C1 segment of cervical spinal cord (tissue), 14 donors: ENCODE data around the gene MCU.
"Not testable (repeated sequence)": the region's sequence is repeated elsewhere in the genome, so short reads cannot be mapped to it uniquely, and the experiment has no call there.

Experiments used
- DNase-seq, 14 donors: peaks; one replicate each; lab custom pipeline; 2025; lab: John Stamatoyannopoulos, UW

The MCU gene

GRCh38 chr10:72686430-72686829 is 5.5 kb upstream of the MCU start:
- not testable (repeated sequence) for DNase-seq

DNA sequence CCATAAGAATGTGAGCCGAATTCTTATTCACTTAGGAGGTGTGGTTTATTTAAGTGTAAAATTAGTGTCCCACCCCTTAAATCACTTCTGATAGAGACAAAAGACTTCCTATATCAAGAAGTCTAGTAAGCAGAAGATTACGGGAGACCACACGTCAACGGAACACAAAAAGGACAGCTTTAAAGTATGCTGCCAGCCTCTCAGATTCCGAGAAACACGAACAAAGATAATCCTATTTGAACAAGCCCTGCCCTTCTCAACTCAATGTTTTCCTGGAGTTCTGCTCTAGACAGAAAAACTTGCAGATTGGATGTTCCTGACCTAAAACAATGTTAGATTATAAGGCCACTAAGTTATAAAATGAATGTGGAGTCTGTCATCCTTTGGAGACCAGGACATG is 4.9 kb upstream of the MCU start:
- no peak for DNase-seq

GRCh38 chr10:72688208-72688651 is 3.7 kb upstream of the MCU start:
- DNase-seq = no peak

DNA sequence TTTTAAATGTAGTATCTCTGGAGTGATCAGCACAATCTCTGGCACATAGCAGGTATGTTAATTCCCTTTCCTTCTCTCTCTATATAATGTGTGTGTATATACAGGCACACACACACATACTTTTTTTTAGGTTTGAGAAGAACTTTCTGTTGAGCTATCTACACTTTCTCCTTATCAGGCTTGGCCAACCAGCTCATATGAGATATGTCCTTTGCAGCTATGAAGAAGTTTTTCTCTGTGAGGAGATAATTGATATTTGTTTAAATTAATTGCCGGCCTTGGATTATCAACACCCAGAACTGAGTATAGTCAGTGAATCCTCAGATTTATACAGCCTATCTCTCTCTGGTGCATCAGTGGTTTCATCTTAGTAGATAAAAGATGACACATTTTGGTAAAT is 2.3 kb upstream of the MCU start:
- no peak for DNase-seq

DNA sequence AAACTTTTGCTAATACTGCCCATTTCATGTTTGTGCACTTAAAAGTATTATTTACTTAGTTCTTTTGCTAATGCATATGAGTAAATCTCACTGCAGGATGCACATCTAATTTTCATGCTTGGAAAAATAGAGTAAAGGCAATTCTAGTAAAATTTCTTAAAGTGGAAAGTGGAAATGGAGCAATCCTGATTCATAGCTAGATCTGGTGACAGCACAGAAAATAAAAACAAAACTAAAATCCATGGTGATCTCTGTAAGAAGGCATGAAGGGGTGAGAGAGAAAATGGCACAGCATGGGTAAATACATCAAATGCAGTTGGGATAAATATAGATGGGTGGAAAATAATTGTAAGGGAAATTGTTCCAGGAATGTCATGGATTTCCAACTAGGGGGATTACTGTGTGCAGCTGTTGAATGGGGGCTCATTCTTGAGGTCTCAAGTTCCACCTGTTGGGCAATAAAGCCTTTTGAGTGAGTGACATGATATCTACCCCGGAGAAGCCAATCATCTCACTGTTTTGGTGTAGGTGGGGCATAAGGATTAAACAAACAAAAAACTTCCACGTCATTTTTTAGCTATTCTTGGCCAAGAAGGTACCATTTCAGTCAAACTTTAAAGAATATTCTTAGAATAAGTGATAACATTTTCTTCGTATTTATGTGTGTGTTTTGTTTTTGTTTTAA is 1.7 kb upstream of the MCU start:
- DNase-seq = no peak

DNA sequence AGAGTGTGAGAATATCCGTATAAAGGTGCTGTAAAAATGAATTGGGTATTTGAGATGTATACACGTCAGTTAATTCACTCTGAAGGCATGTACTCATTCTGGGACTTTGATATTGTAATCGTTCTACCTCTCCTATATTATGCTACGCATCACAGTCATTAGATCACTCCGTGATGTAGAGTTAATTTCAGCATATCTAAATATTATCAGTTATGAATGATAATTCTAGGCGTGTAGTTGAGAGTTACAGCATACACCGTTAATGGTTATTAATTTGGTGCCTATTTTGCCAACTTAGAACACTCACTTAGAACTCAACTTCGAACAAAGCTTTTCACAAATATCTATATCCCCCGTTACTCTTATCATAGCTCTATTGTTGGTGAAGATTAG is 477 bp upstream of the MCU start:
- no peak for DNase-seq

GRCh38 chr10:72692744-72692993 is 726 bp downstream of the MCU start:
- no peak for DNase-seq

DNA sequence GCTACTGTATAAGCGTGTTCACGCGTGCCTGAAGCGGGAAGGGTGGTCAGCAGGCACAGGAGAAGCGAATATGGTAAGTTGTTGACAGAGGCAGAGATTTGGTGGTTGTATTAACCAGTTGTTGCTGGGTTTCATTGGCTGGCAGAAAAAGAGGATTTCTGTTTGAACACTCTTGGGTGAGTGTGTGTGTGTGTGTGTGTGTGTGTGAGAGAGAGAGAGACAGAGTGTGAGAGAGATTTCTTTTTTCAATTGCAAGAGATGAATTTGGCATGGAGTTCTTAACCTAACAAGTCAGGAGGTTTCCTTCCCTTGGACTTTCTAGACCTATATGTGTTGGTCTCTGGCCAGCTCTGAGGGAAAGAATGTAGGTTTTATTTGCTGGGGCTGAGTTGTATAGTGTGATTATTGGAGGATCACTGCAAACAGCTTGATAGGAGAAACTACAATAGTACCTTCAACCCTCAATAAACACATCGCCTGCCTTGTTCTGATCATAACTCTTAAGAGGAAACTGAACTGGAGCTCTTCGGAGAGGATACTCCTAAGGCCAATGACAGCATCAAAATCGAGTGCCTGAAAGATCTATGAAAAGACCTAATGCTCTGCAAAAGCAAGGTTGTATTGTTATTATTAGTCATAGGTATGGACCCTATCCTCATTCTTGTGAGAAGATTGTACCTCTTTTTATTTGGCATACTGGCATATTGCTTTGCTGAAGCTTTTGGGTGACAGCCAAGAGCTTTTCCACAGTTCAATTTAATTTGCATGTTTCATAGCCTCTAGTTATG is 1.2 kb downstream of the MCU start:
- DNase-seq = peak in 4 of 14 donors; percentile 9 to 47 (median 14)

GRCh38 chr10:72694476-72695369 is 2.8 kb downstream of the MCU start:
- DNase-seq = peak in 6 of 14 donors; percentile 0 to 78 (median 1)

GRCh38 chr10:72695496-72695895 is 3.6 kb downstream of the MCU start:
- no peak for DNase-seq

DNA sequence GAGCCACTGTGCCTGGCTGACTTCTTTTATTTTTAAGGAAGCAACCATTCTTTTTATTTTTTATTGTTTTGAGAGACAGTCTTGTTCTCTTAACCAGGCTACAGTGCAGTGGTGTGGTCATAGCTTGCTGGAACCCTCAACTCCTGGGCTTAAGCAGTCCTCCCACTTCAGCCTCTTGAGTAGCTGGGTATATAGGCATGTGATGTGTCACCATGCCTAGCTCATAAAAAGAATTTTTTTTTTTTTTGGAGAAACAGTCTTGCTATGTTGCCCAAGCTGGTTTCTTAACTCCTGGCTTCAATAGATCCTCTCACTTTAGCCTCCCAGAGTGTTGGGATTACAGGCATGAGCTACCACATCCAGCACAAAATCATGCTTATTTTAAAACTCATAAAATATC is 5.8 kb downstream of the MCU start:
- no peak for DNase-seq

- not testable (repeated sequence) for DNase-seq
Observed at GRCh38 chr10:72702465-72702864, 10.5 kb downstream of the MCU start.

DNA sequence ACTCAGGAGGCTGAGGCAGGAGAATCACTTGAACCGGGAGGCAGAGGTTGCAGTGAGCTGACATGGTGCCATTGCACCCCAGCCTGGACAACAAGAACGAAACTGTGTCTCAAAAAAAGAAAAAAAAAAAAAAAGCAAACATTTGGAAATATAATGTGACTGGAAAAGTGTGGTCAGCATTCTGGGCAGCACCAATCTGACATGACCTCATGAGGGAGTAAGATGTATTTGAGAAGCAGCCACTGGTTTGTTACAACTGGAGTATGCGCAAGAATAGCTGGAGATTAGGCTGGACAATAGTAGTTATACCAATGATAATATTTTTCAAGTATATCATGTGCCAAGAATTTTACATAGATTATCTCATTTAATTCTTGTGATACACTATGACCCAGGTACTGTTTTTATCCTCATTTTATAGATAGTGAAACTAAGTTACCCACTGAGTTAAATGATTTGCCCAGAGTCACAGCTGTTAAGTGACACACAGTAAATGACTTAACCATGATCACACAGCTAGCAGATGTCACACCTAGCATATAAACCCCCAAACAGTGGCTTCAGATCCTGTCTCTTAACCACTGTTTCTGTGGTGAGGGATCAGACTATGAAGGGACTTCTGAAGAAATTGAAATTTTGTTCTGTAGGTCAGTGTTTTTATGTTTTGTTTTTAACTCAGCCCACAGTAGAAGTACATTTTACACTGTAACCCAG is 11.1 kb downstream of the MCU start:
- no peak for DNase-seq

DNA sequence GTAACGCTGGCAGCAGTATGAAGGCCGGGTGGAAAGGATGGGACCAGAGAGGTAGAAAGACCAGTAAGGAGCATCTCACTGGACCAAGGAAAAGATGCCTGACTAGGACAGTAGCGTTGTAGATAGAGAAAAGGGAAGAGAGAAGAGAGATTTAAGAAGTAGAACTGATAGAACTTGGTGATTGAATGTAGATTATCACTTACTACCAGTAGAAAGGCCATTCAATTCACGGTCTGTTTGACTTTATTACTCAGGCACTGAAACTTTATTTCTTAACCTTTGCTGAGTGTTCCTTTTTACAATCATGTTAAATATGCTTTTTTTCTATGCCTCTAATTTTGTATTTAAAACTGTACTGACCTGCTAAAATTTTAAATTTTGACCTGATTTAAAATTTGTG is 12.2 kb downstream of the MCU start:
- no peak for DNase-seq

GRCh38 chr10:72709041-72709440 is 17.1 kb downstream of the MCU start:
- no peak for DNase-seq

- no peak for DNase-seq
Observed at GRCh38 chr10:72712136-72712535, 20.2 kb downstream of the MCU start.

DNA sequence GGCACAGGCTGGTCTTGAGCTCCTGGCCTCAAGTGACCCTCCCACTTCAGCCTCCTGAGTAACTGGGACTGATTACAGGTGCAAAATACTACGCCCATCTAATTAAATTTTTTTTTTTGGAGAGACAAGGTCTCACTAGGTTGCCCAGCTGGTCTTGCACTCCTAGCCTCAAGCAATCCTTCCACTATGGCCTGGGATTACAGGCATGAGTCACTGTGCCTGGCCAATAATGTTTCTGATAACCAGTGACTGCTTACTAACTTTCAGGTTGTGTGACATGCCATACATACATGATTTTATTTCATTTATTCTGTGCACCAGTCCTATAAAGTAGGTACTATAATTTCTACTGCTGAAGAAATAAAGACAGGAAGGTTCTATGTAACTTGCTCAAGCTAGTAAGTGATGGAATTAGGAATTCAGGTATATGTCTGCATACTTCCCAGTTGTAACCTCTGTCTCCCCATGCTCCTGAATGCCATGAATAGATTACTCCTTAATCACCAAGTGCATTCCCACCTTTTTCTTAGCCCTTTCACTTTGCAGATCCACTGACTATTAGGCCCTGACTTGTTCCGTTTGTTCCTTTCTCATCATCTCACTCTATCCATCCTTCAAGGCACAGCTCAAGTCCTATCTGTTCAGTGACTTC is 28.1 kb downstream of the MCU start:
- DNase-seq = no peak

DNA sequence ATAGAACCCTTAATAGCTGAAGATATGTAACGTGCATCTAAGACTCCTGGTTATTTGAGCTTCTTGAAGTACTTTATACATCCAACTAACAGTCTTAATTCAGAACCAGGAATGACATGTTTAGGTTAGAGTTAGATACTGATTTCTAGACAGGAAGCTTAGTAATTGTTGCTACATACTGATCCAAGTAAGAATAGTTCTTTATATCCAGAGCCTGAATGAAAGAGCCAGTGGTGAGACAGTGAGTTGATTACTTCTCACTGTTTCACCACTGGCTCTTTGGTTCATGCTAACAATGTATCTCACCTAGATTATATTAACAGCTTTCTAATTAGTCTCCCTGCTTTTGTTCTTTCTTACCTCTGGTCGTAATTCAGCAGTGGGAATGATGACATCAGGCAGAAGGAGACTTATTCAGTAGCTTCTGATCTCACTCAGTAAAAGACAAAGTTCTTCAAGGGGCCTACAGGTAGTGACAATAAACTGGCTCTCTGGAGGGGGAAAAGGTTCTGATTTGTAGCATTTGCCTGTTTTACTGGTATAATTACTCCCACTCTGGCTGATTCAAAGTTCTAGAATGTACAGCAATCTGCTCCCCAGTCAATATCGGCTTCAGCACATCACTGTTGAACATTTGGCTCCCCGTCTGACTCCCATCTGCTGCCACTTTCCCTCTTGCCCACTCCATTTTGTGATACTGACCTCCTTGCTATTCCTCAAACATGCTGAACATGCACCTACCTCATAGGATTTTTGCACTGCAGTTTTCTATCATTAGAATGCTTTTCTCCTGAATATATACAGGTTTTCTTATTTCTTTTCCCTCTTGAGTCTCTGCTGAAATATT is 29.1 kb downstream of the MCU start:
- peak in 1 of 14 donors; percentile 90 for DNase-seq

- no peak for DNase-seq
Observed at GRCh38 chr10:72727130-72727529, 35.2 kb downstream of the MCU start.

- no peak for DNase-seq
Observed at GRCh38 chr10:72728462-72728861, 36.5 kb downstream of the MCU start.
